T-helper 2 cell treated with Interferon-gamma antibody and Interleukin-4, amounts not matched to agents 5 μg/mL and 100 μg/mL, for 36 hours (primary cell): Measurements from ENCODE around the gene TBL1Y.
"Not testable (repeated sequence)": the region's sequence is repeated elsewhere in the genome, so short reads cannot be mapped to it uniquely, and the experiment has no call there.

Experiments used
- DNase-seq: peaks from one replicate; pipeline ENCODE4 v3.0.0; 2021; ENCODE audit warnings: low spot score
- H3K27ac Mint-ChIP-seq: one replicate; pipeline ENCODE4 v1.8.0; 2021; ENCODE audit warnings: mild to moderate bottlenecking, mixed read lengths
- H3K27me3 Mint-ChIP-seq: one replicate; pipeline ENCODE4 v1.8.0; 2021; ENCODE audit warnings: low read depth, mixed read lengths
- H3K36me3 Mint-ChIP-seq: one replicate; pipeline ENCODE4 v1.8.0; 2021; ENCODE audit warnings: low read depth, mixed read lengths
- H3K4me1 Mint-ChIP-seq: one replicate; pipeline ENCODE4 v1.8.0; 2021; ENCODE audit warnings: low read depth, mixed read lengths
- H3K4me3 Mint-ChIP-seq: one replicate; pipeline ENCODE4 v1.8.0; 2022; ENCODE audit warnings: mild to moderate bottlenecking, moderate library complexity, mixed read lengths
- H3K9me3 Mint-ChIP-seq: one replicate; pipeline ENCODE4 v1.8.0; 2021; ENCODE audit warnings: mixed read lengths

Gene TBL1Y

DNA sequence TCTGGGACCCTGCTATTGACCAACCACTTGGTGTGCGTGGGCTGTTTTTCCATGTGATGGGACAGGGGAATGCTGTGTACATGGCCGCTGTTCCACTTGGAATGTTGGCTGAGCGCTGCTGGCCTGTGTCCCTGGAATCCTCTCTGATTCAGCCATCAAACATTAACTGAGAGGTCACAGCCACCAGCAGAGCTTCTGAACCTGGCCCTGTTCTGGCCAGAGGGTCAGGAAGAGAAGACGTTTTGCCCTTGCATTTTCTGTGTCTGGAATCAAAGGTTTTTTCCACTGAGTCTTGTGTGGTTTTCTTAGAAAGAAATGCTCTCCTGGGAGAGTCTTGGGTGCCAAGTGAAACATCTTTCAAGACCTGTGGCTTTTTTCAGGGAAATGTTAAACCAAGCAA, 85.5 kb downstream of the TBL1Y start:
- Mint-ChIP-seq H3K36me3 (no peaks in the 10 kb centered on the region), H3K27ac (no peak overlapping the region), H3K4me1 (no peaks in the 10 kb centered on the region), H3K9me3 (no peaks in the 10 kb centered on the region), H3K27me3 (no peaks in the 10 kb centered on the region), H3K4me3 (no peak overlapping the region)
- no peak for DNase-seq

DNA sequence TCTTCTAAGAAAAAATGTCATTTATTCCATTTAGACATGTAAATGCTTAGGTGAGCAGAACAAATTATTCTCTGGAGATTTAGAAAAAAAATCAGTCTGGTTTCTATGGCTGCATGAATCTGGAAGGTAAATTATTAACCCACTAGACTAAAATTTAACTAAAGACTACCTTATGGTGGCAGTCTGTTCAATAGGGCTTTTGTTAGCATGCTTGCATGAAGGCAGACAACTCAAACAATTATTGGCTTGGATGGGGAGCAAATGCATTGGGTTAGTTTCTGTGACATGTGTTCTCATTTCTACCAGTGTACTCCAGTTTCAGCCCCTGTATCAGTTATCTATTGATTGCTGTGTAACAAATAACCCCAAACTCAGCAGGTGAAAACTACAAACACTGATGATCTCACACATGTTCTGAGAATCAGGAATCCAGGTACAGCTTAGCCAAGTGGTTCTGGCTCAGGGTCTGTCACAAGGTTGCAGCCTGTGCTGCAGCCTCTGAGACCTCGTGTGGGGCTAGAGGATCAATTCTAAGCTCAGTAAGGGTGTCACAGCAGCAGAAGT, 87.1 kb downstream of the TBL1Y start:
- H3K36me3 Mint-ChIP-seq, result no peaks in the 10 kb centered on the region
- H3K4me3 Mint-ChIP-seq, result no peak overlapping the region
- no peaks in the 10 kb centered on the region for H3K4me1 Mint-ChIP-seq
- no peak for DNase-seq
- H3K9me3 Mint-ChIP-seq, result no peaks in the 10 kb centered on the region
- no peak overlapping the region for H3K27ac Mint-ChIP-seq
- no peaks in the 10 kb centered on the region for H3K27me3 Mint-ChIP-seq

DNA sequence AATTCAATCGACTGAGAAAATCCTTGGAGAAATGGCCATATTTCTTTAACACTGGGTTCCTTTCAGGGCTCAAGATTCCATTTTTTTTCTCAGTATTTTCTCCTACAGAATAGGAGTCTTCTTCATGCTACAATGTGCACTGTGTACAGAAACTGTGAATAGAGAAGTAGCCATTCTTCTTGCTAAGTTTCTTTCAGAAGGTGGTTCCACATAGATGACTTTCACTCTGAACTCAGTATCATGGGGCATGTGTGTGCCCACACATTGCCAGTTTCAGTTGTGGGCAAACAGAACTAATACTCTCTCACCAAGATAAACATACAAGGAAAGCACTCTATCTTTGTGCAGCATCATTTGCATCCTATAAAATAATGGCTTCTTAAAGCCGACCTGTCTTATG, 89.4 kb downstream of the TBL1Y start:
- Mint-ChIP-seq H3K27me3 (no peaks in the 10 kb centered on the region), H3K36me3 (no peaks in the 10 kb centered on the region), H3K4me1 (no peaks in the 10 kb centered on the region), H3K4me3 (no peak overlapping the region), H3K9me3 (no peaks in the 10 kb centered on the region), H3K27ac (no peak overlapping the region)
- DNase-seq, result no peak

DNA sequence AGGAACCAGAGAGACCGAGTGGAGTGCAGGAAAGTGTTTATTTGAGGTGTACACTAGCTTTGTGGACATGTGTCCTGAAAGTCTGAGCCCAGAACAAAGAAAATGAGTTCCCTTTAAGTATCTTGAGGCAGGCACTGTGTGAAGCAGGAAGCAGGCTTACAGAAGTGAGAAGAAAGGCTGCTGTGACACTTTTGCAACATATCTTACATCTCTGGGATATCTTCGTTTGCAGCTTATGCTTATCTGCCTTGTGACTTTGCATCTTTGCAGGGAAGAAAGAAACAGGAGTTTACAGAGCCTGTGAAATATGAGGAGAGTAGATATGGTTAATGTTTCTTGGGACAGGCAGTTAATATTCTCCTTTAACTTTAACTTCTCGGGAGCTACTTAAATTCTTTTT, 92.1 kb downstream of the TBL1Y start:
- Mint-ChIP-seq H3K4me1 (no peaks in the 10 kb centered on the region), H3K27me3 (no peaks in the 10 kb centered on the region), H3K27ac (no peak overlapping the region), H3K9me3 (no peaks in the 10 kb centered on the region), H3K36me3 (no peaks in the 10 kb centered on the region), H3K4me3 (no peak overlapping the region)
- DNase-seq, result no peak

DNA sequence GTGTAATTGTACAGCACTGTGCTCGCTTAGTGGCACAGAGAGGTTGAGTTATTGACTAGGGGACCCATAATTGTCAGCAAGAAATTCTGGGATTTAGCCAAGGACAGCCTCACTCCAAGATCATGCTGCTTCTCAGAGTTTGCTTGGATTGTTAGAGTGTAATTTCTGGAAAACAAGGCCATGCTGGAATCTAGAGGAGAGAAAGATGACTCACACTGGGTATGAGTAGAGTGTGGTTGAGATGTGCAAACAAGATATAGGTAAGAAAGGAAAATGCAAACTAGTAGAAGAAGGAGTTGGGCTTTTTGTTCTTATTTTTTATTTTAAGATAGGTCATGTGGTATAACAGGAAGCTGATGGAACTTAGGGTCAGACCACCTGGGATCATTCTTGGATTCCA, 97.4 kb downstream of the TBL1Y start:
- Mint-ChIP-seq H3K27ac (no peak overlapping the region), H3K27me3 (no peaks in the 10 kb centered on the region), H3K4me3 (no peak overlapping the region), H3K9me3 (no peaks in the 10 kb centered on the region), H3K36me3 (no peaks in the 10 kb centered on the region), H3K4me1 (no peaks in the 10 kb centered on the region)
- no peak for DNase-seq

DNA sequence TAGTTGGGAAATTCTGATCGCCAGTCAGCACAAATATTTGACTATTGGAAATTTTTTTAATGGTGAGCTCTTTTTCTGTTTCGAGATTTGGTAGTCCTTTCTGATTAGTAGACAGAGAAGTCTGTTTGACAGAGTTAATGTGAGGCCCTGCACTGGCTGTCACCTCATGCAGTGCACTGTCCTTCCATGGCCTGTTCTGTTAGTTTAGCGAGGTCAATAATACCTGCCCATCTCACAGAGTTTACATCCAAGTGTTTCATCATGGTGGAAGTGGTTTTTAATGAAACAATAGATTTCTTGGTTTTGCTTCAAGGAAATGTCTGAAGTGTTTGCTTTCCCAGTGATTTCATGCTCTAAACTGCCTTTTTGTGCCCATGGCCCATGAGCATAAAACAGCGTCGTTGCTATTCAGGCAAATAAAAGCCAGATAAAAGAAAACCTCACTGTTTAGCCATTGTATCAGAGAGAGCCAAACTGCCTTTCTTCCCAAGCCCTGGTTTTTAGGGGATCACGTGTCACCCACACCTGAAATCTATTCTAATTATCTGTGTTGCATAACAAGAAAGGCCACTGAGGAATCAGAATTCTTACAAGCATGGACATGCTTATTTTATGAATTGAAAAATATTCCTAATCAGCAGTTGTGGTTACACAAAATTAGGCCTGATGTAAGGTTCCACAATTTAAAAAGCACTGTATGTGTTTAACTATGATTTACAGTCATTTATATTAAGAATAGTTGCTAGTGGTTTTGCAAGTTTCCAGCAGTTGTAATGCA, 98.3 kb downstream of the TBL1Y start:
- Mint-ChIP-seq H3K4me3 (no peak overlapping the region), H3K4me1 (no peaks in the 10 kb centered on the region), H3K27me3 (no peaks in the 10 kb centered on the region), H3K27ac (no peak overlapping the region), H3K9me3 (no peaks in the 10 kb centered on the region), H3K36me3 (no peaks in the 10 kb centered on the region)
- DNase-seq, result no peak

DNA sequence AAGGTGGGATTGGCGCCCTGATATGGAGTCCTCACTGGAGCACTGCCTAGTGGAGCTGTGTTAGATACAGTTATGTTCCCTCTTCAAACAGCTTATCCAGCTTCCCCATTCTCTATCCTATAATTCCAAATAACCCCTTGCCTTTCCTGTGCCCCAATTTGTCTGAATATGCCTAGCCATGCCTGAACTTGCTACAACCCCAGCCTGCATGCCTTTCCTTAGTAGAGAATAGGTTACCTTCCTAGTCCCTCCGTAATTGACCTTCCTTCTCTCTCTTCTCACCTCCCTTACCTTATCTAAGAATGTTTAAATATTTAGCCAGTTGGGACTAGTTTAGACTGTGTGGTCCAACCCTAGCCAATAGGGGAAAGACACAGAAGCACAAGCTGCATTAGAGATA, 102.6 kb downstream of the TBL1Y start:
- no peaks in the 10 kb centered on the region for H3K4me1 Mint-ChIP-seq
- no peak for DNase-seq
- H3K4me3 Mint-ChIP-seq, result no peak overlapping the region
- no peaks in the 10 kb centered on the region for H3K27me3 Mint-ChIP-seq
- H3K36me3 Mint-ChIP-seq, result no peaks in the 10 kb centered on the region
- no peak overlapping the region for H3K27ac Mint-ChIP-seq
- no peaks in the 10 kb centered on the region for H3K9me3 Mint-ChIP-seq

DNA sequence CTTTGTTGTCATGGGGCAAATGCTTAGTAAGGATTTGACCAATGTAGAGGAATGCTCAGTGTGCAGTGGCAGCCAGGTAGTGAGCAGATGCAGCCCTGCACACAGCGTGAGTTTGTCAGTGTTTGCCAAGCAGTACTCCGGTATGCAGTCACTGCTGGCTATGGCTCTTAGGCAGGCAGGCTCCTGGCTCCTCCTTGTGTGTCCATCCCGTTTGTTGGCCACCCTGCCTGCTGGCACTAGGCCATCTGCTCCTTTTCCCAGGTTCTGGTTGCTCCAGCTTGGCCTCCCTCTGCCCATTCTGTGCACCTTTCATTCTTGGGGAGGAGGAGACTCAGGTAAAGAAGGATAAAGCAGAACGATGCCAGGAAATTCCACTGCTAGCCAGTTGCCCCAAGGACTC, 106.0 kb downstream of the TBL1Y start:
- Mint-ChIP-seq H3K27me3 (no peaks in the 10 kb centered on the region), H3K4me1 (no peaks in the 10 kb centered on the region), H3K4me3 (no peak overlapping the region), H3K9me3 (no peaks in the 10 kb centered on the region), H3K27ac (no peak overlapping the region), H3K36me3 (no peaks in the 10 kb centered on the region)
- no peak for DNase-seq

DNA sequence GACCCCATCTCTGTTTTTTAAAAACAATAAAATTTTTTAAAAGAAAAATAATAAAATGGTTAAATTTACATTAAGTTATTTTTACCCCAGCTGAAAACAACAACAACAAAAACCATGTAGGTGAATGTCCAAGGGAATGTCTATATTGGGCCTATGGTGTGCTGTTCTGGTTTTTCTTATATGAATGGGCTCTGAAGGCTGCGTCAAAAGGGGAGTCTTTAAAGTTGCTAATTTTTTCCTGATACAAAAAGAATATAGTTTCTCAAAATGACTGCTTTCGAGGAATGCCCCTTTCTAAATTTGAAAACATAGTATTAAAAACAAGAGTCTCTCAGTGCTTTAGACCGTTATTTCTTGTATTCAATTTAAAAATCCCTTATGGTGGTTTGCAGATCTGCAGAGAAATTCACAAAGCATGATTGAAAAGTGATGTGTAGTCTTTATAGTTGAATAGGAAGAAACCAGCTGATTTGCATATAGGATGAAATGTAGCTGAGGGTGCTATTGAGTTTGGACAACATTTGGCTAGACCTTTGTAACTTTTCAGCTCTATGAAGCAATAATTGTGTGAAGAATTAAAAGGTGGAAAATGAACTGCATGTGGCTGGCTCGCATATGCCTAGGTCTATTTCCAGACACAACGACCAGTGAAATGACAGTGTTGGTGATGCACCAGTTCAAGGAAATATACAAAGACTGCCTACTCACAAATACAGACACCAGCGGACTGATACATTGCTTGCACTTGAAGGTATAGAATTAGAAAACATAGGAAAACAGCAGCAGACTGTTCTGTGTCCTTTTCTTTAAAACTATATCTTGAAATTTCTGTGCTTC, 107.0 kb downstream of the TBL1Y start:
- H3K27ac Mint-ChIP-seq, result no peak overlapping the region
- DNase-seq, result no peak
- no peaks in the 10 kb centered on the region for H3K9me3 Mint-ChIP-seq
- H3K4me3 Mint-ChIP-seq, result no peak overlapping the region
- H3K4me1 Mint-ChIP-seq, result no peaks in the 10 kb centered on the region
- no peaks in the 10 kb centered on the region for H3K36me3 Mint-ChIP-seq
- H3K27me3 Mint-ChIP-seq, result no peaks in the 10 kb centered on the region

DNA sequence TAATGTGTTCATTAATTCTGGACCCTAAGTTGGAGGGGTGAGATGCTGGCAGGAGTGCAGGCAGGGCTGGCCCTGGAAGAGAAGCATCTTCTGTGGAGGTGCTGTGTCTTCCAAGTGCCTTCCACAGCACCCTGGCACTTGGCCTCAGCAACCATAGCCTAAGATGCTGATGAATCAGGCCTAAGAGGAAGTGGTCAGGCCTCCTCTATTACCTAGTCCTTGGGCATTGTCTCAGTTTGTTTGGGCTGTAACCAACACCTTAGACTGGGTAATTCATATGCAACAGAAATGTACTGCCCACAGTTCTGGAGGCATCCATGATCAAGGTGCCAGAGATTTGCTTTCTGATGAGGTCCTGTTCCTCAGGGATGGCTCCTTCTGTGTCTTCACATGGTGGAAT, 128.5 kb downstream of the TBL1Y start:
- Mint-ChIP-seq H3K36me3 (no peaks in the 10 kb centered on the region), H3K27ac (no peak overlapping the region), H3K4me3 (no peak overlapping the region), H3K27me3 (no peaks in the 10 kb centered on the region), H3K4me1 (no peaks in the 10 kb centered on the region), H3K9me3 (no peaks in the 10 kb centered on the region)
- DNase-seq, result no peak

DNA sequence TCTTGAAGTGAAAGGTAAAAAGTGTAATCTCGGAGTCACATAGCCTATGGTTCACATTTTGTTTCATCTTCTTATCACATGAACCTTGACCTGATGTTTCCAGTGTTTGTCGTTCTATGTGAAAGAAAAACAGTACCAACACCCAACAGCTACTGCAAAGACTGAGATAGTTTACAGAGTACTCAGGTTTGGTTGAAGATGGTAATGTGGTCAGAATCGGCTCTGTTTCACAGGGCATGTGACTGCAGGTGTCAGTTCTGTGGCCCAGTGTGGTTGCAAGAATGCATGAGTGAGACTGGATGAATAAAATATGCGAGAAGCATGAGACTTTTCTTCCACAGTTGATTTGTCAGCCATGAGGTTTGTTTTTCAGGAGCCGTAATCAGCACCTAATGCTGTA, 130.2 kb downstream of the TBL1Y start:
- Mint-ChIP-seq H3K4me1 (no peaks in the 10 kb centered on the region), H3K27ac (no peak overlapping the region), H3K27me3 (no peaks in the 10 kb centered on the region), H3K9me3 (no peaks in the 10 kb centered on the region), H3K4me3 (no peak overlapping the region), H3K36me3 (no peaks in the 10 kb centered on the region)
- DNase-seq, result no peak

DNA sequence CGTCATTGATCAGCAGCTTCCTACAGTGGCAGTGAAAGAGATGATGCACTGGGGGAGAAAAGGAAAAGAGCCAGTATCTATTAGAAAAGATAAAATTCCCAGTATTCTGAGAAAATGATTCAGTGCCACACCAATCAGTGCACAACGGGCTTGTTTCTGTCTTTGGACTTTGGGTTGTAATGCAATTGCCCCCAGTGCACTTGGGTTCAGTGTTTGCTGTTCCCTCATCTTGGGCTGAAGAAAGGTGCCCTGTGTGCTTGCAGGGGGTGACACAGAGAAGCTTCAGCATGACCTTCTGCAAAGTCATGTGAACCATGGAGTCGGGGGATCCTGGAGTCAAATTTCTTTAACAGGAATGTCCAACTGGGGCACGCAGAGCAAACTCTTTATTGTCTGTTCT, 131.5 kb downstream of the TBL1Y start:
- Mint-ChIP-seq H3K4me1 (no peaks in the 10 kb centered on the region), H3K27me3 (no peaks in the 10 kb centered on the region), H3K9me3 (no peaks in the 10 kb centered on the region), H3K4me3 (no peak overlapping the region), H3K27ac (no peak overlapping the region), H3K36me3 (no peaks in the 10 kb centered on the region)
- no peak for DNase-seq

DNA sequence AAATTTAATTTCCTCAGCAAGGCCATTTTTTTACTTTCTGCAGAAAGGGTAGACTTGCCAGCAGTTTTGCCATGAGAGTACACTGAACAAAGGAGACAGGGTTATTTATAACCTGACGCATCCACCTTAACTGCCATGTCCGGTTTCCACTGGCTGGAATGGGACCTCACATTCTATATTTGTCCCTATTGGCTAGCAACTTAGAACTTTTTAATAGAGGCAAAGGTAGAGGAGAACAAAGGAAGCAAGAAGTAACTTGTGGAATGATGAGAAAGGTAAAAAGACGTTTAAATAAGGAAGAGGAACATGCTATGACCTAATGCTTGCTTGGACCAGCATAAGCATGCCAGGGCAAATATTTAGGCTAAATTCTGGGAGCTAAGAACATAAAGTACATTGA, 142.0 kb downstream of the TBL1Y start:
- H3K27me3 Mint-ChIP-seq, H3K36me3 Mint-ChIP-seq, H3K9me3 Mint-ChIP-seq, DNase-seq, H3K27ac Mint-ChIP-seq, H3K4me1 Mint-ChIP-seq, H3K4me3 Mint-ChIP-seq: not testable (repeated sequence)

DNA sequence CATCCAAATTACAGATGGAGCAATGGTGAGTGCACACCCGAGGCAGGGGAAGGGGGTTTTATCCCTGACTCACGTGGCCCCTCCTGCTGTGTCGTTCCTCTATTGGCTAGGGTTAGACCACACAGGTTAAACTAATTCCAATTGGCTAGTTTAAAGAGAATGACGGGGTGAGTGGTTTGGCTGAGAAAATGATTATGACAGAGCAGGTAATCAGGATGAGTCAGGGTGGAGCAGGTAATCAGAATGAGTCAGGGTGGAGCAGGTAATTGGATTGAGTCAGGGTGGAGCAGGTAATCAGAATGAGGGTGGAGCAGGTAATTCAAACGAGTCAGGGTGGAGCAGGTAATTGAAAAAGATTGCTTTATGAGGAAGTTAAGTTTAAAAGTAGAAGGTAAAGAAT, 146.4 kb downstream of the TBL1Y start:
- H3K36me3 Mint-ChIP-seq, result no peaks in the 10 kb centered on the region
- no peak overlapping the region for H3K4me3 Mint-ChIP-seq
- no peaks in the 10 kb centered on the region for H3K4me1 Mint-ChIP-seq
- DNase-seq, result no peak
- H3K27ac Mint-ChIP-seq, result no peak overlapping the region
- peaks cover 3% of the 10 kb centered on the region for H3K27me3 Mint-ChIP-seq
- H3K9me3 Mint-ChIP-seq, result no peaks in the 10 kb centered on the region
